GM12892 (cell line): ENCODE measurements around the gene TTC33.
A peak's percentile ranks its signal among the peaks of the same experiment; 100 is the strongest.

Source experiments
- DNase-seq: peaks from one replicate; pipeline ENCODE4 v3.0.0; 2011; ENCODE audit not compliant: insufficient read length
- FAIRE-seq: peaks from 2 replicates; lab custom pipeline; 2011; peaks lifted over from hg19 to GRCh38; lab: Jason Lieb, UNC
- POLR2A ChIP-seq: IDR thresholded peaks from 2 replicates; pipeline ENCODE4 v1.6.1; 2011; ENCODE audit warnings: low read depth, low read length, control low read depth
- POLR2AphosphoS5 ChIP-seq: IDR thresholded peaks from 2 replicates; pipeline ENCODE4 v1.6.1; 2011; ENCODE audit warnings: low read depth, low read length, control low read depth
- TAF1 ChIP-seq: IDR thresholded peaks from 2 replicates; pipeline ENCODE4 v1.6.1; 2011; ENCODE audit warnings: low read depth, mild to moderate bottlenecking, control low read depth, low read length, borderline replicate concordance

TTC33 gene

DNA sequence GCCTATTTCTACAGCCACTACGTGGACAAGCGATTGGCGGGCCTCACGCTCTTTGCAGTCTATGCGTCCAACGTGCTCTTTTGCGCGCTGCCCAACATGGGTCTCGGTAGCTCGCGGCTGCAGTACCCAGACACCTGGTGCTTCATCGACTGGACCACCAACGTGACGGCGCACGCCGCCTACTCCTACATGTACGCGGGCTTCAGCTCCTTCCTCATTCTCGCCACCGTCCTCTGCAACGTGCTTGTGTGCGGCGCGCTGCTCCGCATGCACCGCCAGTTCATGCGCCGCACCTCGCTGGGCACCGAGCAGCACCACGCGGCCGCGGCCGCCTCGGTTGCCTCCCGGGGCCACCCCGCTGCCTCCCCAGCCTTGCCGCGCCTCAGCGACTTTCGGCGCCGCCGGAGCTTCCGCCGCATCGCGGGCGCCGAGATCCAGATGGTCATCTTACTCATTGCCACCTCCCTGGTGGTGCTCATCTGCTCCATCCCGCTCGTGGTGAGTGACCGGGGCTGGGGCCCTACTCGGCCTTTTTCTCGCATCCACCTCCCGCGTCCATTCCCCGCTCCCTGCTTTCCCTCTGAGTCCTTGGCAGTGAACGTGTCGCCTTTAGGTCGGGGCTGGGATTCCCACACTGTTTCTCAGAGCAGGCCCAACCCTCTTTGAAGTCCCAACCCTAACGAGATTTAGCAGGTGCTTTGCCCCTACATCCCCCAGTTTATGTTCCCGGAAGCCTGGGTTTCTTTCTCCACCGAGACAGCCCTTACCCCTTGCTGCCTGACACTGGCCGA is 74.2 kb downstream of the TTC33 start:
- FAIRE-seq: peak; percentile 48
- DNase-seq: peak; percentile 23
- TF ChIP-seq TAF1: no peak
- no peak for TF ChIP-seq POLR2A
- TF ChIP-seq POLR2AphosphoS5: no peak

DNA sequence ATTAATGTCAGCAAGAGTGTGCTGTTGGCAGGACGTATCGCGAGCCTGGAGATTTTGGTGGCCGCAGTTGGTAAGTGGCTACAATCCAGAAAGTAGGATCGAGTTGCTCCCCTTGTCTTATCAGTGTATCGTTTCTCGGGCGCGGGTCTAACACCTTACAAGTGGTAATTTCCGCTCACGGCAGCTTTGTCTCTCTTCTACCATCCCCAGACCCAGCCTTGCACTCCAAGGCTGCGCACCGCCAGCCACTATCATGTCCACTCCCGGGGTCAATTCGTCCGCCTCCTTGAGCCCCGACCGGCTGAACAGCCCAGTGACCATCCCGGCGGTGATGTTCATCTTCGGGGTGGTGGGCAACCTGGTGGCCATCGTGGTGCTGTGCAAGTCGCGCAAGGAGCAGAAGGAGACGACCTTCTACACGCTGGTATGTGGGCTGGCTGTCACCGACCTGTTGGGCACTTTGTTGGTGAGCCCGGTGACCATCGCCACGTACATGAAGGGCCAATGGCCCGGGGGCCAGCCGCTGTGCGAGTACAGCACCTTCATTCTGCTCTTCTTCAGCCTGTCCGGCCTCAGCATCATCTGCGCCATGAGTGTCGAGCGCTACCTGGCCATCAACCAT is 74.9 kb downstream of the TTC33 start:
- no peak for TF ChIP-seq POLR2A
- no peak for TF ChIP-seq TAF1
- TF ChIP-seq POLR2AphosphoS5: no peak
- no peak for FAIRE-seq
- DNase-seq: peak; percentile 16

DNA sequence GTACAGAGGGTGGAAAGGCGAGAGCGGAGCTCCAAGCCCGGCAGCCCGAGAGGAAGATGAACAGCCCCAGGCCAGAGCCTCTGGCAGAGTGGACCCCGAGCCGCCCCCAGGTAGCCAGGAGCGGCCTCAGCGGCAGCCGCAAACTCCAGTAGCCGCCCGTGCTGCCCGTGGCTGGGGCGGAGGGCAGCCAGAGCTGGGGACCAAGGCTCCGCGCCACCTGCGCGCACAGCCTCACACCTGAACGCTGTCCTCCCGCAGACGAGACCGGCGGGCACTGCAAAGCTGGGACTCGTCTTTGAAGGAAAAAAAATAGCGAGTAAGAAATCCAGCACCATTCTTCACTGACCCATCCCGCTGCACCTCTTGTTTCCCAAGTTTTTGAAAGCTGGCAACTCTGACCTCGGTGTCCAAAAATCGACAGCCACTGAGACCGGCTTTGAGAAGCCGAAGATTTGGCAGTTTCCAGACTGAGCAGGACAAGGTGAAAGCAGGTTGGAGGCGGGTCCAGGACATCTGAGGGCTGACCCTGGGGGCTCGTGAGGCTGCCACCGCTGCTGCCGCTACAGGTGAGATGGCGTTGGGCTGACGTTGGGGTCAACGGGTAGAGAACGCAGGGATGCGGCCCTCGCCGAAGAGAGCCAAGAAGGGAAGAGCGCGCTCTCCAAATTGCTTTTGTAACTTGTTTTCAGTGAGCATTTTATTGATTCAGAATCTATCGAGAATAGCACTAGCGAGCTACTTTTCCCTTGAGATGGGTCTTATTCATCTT is 75.7 kb downstream of the TTC33 start, which contains the start of gene PTGER4:
TSS of gene PTGER4 (plus strand) at position 3 of the 769 bp plus-strand sequence. CDS start 1,079 bp downstream, outside the sequence.
- no peak for DNase-seq
- no peak for FAIRE-seq
- TF ChIP-seq TAF1 (no peak), POLR2AphosphoS5 (no peak), POLR2A (no peak)

GRCh38 chr5:40679148-40679912 is 76.4 kb downstream of the TTC33 start:
- DNase-seq (peak; percentile 70), FAIRE-seq (no peak)
- no peak for TF ChIP-seq POLR2A
- no peak for TF ChIP-seq POLR2AphosphoS5
- no peak for TF ChIP-seq TAF1

- FAIRE-seq: no peak
- TF ChIP-seq POLR2AphosphoS5: no peak
- no peak for TF ChIP-seq TAF1
- TF ChIP-seq POLR2A: no peak
- no peak for DNase-seq
Measured at GRCh38 chr5:40678460-40679147, 77.2 kb downstream of the TTC33 start.

- no peak for DNase-seq
- TF ChIP-seq TAF1: no peak
- TF ChIP-seq POLR2A: no peak
- TF ChIP-seq POLR2AphosphoS5: no peak
- no peak for FAIRE-seq
Measured at GRCh38 chr5:40678026-40678425, 77.7 kb downstream of the TTC33 start.

DNA sequence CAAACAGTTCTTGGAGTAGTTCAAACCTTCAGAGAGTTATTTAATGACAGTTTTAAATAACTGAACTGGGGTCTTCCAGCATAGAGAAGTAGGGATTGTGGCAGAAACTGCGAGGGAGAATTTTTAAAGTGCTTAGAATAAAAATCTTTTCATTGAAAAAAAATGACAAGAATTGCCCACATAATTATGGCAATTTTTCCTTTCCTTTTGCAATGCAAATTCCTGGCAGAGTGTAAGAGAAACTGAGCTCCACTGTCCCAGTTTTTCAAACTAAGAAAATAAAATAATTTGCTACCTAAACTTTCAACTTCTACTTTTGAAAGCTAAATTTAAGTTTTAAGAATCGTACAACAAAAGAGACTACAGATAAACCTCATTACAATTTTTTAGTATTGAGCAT is 78.3 kb downstream of the TTC33 start:
- FAIRE-seq (no peak), DNase-seq (no peak)
- TF ChIP-seq POLR2AphosphoS5 (no peak), TAF1 (no peak), POLR2A (no peak)

DNA sequence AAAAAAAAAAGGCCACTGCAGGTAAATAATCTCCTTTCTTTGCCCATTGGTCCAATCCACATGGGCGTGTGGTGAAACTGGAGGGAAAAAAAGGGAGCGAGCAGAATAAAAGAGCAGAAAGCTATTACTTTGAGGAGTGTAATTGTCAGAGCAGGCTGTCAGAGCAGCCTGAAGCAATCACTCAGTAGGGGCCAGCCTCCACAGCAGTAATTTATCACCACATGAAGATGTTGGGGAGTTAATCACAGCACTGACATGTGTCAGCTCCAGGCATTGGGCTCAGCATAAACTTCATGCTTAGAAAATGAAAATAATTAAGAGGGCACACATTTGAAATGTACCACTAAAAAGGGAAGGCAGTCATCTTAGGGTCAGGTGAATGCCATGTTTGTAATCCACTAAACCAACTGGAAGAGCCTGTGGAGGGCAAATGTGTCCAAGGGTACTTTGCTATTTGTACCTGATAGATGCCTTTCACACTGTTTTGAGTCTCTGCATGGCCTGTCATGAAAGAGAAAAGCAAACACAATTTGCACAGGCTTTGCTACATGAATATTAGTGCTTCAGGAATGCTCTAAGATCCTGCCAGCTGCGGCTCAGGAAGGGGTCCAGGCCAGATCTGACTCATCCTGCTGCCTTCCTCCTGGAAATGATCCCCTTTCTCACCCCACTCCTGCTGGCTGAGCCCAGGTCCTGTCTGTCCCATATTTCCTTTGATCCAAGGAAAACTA is 79.0 kb downstream of the TTC33 start:
- DNase-seq (no peak), FAIRE-seq (no peak)
- TF ChIP-seq POLR2A (no peak), POLR2AphosphoS5 (no peak), TAF1 (no peak)

GRCh38 chr5:40675396-40676133 is 80.2 kb downstream of the TTC33 start:
- FAIRE-seq (no peak), DNase-seq (no peak)
- TF ChIP-seq POLR2AphosphoS5 (no peak), TAF1 (no peak), POLR2A (no peak)
